Stimulated activated naive CD8-positive, alpha-beta T cell treated with anti-CD3 and anti-CD28 coated beads, Interleukin-15, Interleukin-2, amounts not matched to agents 100 U/mL and 50 U/mL, for 24 hours (primary cell): ENCODE data around the gene DLK2.
"Not testable (repeated sequence)": the region's sequence is repeated elsewhere in the genome, so short reads cannot be mapped to it uniquely, and the experiment has no call there.

Experiments used
- ATAC-seq: fragments of 150-1000 bp; cut with Tn5 transposase; one replicate; pipeline ENCODE4 v1.10.0; 2021
- DNase-seq: peaks from one replicate; pipeline ENCODE4 v3.0.0; 2021

DLK2 gene

DNA sequence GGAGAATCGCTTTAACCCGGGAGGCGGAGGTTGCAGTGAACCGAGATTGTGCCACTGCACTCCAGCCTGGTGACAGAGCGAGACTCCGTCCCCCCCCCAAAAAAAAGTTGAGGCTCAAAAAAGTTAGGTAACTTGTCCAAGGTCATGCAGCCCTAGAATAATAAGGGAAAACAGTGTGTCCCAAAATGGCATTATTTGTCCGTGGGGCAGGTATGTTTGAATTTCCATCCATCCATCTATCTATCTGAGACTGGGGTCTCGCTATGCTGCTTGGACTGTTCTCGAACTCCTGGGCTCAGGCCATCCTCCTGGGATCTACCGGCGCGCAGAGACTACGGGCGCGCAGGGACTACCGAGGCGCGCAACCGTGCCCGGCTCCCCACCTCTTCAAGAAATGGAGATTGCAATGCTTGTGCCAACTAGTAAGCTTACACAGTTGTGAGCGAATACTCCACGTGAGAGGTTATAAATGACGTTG lies 28.4 kb downstream of the DLK2 start:
- ATAC-seq: no peak
- no peak for DNase-seq

DNA sequence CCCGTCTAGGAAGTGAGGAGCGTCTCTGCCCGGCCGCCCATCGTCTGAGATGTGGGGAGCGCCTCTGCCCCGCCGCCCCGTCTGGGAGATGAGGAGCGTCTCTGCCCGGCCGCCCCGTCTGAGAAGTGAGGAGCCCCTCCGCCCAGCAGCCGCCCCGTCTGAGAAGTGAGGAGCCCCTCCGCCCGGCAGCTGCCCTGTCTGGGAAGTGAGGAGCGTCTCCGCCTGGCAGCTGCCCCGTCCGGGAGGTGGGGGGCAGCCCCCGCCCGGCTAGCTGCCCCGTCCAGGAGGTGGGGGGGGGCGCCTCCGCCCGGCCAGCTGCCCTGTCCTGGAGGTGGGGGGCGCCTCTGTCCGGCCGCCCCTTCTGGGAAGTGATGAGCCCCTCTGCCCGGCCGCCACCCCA lies 30.3 kb downstream of the DLK2 start:
- not testable (repeated sequence) for DNase-seq, ATAC-seq

DNA sequence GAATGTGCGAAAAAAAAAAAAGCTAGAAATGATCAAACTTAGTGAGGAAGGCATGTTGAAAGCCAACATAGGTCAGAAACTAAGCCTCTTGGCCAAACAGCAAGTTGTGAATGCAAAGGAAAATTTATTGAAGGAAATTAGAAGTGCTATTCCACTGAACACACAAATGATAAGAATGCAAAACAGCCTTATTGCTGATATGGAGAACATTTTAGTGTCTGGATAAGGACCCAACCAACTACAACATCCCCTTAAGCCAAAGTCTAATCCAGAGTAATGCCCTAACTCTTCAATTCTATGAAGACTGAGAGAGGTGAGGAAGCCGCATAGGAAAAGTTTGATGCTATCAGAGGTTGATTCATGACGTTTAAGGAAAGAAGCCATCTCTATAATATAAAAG lies 33.5 kb downstream of the DLK2 start:
- no peak for DNase-seq
- ATAC-seq: no peak

DNA sequence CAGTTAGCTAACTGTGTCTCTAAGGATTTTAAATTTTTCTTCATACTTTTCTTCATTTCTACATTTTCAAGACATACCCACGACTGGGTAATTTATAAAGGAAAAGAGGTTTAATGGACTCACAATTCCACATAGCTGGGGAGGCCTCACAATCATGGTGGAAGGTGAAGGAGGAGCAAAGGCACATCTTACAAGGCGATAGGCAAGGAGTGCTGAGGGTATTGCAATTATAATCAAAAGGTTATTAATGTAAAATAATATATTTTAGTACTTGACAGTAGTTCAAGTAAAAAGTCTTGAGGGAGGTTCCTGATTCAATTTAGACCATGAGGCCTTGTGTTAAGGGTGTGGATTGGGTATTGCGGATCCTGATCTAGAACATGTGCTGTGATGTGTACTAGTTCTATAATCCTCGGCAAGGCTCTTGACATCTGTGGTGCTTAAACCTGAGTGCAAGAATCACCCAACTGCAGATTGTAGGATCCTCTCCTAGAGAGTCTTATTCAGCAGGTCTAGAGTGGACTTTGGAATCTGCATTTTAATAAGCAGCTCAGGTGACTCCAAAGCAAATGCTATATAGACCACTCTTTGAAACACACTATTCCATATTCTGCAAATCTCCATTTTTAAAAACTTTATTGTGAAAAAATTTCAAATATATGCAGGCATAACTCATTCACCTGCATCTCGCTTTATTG lies 35.2 kb downstream of the DLK2 start:
- DNase-seq: no peak
- ATAC-seq: no peak

DNA sequence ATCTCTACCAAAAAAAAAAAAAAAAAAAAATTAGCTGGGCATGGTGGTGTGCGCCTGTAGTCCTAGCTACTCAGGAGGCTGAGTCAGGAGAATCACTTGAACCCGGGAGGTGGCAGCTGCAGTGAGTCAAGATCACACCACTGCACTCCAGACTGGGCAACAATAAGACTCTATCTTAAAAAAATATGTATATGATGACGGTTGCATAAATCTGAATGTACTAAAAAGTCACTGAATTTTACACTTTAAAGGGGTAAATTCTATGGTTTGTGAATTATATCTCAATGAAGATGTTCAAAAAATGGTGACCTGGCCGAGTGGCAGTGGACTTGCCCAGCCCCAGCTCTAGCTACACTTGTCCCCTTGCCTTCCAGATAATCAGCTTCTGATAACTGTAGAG lies 38.4 kb downstream of the DLK2 start:
- ATAC-seq (no peak), DNase-seq (no peak)

DNA sequence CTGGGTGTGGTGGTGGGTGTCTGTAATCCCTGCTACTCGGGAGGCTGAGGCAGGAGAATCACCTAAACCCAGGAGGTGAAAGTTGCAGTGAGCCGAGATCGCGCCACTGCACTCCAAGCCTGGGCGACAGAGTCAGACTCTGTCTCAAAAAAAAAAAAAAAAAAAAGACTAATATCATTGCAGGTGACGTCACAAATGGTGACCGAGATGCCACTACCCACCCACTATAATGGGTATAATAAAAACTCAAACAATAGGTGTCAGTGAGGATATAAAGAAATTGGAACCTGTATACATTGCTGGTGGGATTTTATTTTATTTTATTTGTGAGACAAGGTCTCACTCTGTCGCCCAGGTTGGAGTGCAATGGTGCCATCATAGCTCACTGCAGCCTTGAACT lies 40.1 kb downstream of the DLK2 start:
- not testable (repeated sequence) for ATAC-seq, DNase-seq

DNA sequence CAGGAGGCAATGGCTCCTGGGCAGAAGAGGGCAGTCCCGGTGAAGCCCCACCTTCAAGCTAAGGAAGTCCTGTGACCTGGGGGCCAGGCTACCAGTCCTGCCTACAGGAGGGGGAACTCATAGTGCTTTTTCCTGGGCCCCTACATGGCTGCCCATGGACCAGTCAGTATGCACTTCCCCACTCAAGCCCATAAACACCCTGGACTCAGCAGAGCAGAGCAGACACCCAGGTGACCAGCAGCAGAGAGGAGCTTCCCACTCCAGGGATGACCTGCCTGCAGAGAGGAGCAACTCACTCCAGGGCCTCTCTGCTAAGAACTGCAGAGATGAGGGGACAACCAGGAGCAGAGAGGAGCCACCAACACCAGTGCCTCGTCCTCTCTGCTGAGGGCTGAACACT lies 42.3 kb downstream of the DLK2 start:
- ATAC-seq: peak; percentile 32

DNA sequence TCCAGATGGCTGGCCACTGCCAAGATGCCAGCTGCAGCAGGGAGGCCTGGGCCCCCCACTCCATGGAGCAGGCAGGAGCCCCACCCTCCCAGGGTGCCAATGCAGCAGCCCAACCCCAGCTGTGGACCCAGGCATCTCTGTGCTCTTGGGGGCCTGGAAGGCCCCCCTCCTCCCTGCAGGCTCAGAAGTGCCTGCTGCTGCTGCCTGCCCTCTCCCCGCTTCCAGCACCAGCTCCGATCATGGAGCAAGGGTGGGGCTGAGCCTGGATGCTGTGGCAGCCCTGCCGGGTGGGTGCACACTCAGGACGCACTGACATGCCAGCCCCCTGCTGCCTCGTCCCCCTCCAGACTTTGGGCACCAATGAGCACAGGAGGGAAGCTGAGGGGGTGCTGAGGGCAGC lies 42.8 kb downstream of the DLK2 start:
- DNase-seq (no peak), ATAC-seq (no peak)

More for the DNA sequence above, 42.3 kb downstream of the DLK2 start:
- DNase-seq: no peak

DNA sequence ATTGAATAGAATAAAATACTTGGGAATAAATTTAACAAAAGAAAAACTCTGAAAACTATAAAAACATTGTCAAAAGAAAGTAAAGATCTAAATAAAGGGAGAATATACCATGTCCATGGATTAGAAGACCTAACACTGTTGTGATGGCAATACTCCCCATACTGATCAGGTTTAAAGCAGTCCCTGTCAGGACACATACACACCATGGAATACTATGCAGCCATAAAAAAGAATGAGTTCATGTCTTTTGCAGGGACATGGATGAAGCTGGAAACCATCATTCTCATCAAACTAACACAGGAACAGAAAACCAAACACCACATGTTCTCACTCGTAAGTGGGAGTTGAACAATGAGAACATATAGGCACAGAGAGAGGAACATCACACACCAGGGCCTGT lies 44.6 kb downstream of the DLK2 start:
- not testable (repeated sequence) for ATAC-seq, DNase-seq

DNA sequence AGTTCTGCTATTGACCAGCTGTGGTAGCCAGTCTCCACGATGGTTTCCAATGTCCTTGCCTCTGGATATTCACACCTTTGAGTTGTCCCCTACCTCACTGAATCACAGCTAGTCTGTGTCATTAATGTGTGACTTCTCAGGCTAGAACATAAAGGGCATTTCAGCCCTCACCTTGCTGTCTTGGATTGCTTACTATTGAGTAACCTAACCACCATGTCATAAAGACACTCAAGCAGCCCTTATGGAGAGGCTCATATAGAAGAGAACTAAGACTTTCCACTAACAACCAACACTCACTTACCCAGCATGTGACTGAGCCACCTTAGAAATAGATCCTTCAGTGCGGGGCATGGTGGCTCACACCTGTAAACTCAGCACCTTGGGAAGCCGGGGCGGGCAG lies 47.1 kb downstream of the DLK2 start:
- ATAC-seq (no peak), DNase-seq (no peak)

DNA sequence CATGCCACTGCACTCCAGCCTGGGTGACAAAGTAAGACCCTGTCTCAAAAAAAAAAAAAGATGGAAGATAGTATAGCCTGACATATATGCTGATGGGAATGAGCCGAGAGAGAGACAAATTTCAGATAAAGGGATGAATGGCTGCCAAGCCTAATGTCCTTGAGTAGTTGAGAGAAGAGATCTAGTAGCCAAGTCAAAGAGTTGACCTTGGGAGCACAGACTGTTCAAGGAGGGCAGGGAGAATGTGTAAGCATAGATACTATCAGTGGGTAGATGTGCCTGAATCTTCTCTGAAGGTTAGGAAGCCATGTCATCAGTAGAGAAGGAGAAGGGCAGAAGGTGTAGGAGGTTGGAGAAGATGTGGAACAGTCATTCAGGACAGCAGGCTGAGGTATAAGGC lies 48.1 kb downstream of the DLK2 start:
- DNase-seq: no peak
- ATAC-seq: no peak

DNA sequence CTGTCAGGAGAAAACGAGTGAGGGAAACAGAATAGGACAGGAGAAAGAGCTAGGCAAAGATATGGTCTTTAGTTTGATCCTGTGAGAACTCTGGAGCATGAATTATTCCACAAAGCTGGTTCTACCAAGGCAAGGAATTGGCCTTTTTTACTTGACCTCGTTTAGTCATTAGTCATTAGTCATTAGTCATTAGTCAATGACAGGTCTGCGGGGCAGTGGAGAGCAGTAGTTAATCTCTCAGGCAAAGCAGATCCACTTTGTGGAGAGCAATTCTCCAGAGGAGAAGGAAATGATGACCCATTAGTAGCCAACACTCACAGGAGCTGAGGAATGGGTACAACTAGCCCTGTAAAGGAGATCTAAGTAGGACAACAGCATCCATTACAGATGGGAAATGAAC lies 50.0 kb downstream of the DLK2 start:
- no peak for ATAC-seq
- DNase-seq: no peak

DNA sequence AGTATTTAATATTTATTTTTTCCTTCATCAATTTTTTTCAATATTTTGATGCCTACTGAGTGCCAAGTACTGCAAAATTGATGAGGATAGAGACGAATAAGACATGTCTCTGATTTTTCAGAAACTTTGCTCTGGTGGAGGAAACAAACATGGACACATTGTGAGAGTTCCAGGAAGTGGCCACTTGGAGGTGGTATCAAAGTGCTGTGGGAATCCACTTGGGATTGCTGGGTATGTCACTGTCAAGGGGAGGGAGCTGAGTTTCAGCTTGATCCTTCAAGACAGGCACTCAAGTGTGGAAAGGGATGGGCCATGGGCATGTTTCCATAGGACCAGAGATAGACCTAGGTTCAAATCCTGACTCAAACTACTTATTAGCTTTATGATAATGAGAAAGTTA lies 52.5 kb downstream of the DLK2 start:
- DNase-seq (no peak), ATAC-seq (no peak)

DNA sequence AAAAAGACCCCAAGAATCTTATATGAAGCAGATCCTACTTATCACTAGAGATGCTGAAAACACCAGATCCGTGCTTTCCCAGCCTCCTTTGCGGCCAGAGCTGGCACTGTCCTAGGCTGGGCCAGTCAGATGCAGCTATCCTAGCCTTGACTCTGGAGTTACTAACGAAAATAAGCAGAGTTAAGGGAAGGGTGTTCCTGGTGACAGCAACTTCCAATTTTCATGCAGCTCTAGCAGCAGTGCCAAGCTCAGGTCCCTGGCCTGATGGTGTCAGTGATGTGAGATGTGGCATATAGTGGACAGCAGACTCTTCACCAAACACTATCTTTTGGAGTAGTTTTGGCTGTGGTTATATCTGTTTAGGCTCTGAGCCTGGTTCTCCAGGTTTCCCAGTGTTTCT lies 53.6 kb downstream of the DLK2 start:
- DNase-seq: no peak
- no peak for ATAC-seq
